Measurements from ENCODE around the gene POPDC2.
"Not testable (repeated sequence)": the region's sequence is repeated elsewhere in the genome, so short reads cannot be mapped to it uniquely, and the experiment has no call there.

The POPDC2 gene, protein sequence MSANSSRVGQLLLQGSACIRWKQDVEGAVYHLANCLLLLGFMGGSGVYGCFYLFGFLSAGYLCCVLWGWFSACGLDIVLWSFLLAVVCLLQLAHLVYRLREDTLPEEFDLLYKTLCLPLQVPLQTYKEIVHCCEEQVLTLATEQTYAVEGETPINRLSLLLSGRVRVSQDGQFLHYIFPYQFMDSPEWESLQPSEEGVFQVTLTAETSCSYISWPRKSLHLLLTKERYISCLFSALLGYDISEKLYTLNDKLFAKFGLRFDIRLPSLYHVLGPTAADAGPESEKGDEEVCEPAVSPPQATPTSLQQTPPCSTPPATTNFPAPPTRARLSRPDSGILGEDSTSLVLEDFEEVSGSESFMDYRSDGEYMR

DNA sequence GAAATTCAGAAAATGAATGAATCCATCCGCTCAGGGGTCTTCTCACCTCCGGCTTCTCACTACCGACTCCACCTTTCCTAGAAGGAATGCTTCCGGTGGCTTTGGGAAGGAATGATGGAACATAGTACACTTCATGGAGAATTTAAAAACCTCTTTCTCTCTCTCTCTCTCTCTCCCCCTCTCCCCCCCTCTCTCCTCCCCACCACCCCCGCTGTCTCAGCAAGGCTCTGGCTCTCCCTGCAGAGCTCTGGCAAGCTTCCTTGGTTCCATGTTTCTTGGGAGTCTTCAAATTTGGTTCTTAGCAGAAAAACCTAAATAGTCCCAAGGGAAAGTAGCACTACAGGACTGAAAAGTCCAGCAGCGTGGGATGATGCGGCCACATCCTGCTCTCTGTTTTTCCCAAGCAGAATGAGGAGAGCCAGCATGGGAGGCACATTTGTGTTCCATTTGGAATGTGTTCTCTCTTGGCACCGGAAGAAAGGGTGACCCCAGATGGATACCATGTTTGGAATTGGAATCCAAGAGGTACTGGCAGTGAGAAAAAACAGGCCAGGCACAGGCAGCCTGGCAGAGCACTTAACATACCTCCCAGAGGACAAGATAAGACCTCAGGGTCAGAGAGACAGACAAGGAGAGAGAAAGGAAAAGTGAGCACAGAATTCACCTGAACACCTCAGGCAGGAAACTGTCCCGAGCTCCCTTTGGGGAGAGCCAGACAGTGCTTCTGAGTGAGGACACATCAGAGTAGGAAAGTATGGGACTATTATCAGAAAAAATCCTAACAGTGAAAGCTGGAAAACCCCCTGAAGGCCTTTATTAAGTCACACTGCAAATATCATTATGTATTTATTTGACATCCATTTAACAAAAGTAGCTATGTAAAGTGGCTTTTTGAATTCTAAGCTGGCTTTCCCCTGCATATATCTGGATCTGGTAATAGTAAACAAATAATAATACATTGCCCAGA, at the start of gene POPDC2:
Gene POPDC2, minus strand, starts transcription at position 116 of the 967 bp plus-strand sequence. CDS start 166 bp downstream, outside the sequence.
- DNase-seq (ENCODE audit: low spot score): peak; percentile 14

DNA sequence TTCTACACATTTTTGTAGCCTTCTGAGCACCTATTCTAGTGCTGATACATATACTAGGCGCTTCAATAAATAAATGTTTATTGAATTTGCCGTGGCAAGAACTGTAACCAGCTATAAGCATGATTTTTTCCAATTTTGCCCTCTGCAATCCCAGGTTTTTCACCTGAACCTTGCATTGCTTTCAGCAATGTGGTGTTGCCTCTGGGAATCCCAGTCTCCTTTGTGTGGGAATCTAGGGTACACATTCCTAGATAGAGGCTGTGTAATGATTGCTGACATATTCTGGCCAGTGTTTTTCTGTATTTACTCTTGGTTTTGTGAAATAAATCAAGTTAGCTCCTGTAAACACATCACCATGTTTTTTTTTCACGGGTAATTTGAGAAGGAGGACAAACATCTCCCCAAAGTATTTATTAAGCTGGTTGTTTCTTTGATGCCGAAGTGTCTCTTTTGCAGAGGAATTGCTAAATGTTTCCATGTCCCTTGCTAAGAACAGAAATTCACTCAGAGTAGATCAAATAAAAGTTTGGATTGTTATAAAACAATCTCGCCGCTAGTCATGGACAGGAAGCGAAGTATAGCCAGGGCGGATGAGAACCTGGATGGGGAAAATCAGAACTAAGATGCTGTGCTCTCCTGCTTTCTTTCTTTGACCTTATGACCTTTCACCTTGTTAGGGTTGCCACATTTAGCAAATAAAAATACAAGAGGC, 43.6 kb upstream of the POPDC2 start:
- DNase-seq (ENCODE audit: low spot score): no peak

DNA sequence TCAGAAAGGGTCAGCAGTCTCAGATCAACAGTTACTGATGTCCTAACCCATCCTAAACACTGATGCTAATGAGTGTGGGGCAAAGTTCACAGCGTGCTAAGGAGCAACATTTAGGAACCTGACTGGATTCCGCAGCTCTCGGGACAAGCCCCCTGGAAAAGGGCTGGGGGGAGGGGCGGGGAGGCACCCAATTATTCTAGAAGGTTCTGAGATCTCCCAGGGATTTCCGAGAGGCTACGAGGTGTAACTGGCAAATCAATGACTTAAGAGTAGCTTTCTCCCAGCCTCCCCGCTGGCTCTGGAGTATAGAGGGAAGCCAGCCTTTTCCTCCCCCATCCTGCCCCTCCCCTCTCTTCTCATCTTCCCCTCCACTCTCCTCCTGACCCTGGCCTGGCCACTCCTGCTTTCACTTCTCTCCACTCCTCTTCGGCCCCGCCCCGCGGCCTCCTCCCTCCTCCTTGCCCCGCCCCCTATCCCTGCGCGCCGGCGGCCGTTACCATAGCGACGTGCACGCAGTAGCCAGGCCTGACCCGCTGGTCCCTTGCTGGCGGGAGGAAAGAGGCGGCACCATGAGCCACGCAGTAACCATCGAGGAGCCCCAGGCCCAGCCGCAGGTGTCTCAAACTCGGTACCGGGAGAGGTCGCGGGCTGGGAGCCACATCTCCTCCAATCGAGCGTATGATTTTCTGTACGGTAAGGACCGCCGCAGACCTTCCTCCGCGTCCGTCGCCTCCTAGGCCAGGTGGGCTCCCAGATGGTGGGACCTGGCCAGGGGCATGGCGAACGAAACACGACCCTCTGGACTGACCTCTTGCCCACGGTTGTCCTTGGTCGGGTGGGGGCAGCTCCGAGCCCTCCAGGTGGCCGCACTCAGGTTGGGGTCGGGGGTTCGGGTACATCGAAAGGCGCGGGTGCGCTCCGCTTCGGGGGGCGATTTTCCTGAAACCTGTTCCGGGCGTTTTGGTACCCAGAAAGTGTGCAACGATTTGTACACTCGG, 42.4 kb upstream of the POPDC2 start, which contains the start of gene CFAP91:
Gene CFAP91, plus strand, starts transcription at position 493 of the 998 bp plus-strand sequence. Its CDS starts 77 bp downstream, at position 570.
- peak; percentile 99 for DNase-seq (ENCODE audit: low spot score)

DNA sequence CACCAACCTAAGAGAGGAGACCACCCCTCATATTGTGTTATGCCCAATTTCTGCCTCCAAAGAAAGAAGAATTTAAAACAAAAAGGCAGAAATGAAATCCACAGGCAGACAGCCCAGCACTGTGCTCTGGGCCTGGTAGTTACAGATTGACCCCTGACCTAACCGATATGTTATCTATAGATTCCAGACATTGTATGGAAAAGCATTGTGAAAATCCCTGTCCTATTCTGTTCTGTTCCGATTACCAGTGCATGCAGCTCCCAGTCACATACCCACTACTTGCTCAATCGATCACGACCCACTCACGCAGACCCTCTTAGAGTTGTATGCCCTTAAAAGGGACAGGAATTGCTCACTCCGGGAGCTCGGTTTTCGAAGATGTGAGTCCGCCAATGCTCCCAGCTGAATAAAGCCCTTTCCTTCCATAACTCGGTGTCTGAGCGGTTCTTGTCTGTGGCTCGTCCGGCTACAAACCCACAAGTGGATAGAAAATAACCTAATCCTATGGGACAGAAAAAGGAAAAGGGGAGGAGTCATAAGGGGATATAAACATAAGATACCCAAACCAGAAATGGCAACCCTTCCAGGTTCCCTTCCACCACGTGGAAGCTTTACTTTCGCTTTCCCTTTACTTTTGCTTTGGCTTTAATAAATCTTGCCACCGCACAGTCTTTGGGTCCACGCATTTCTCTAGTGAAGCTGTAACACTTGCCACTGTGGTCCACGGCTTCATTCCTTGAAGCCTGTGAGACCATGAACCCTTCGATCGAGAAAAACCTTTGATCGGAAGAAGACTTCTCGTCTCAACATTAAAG, 40.7 kb upstream of the POPDC2 start:
- no peak for DNase-seq (ENCODE audit: low spot score)

DNA sequence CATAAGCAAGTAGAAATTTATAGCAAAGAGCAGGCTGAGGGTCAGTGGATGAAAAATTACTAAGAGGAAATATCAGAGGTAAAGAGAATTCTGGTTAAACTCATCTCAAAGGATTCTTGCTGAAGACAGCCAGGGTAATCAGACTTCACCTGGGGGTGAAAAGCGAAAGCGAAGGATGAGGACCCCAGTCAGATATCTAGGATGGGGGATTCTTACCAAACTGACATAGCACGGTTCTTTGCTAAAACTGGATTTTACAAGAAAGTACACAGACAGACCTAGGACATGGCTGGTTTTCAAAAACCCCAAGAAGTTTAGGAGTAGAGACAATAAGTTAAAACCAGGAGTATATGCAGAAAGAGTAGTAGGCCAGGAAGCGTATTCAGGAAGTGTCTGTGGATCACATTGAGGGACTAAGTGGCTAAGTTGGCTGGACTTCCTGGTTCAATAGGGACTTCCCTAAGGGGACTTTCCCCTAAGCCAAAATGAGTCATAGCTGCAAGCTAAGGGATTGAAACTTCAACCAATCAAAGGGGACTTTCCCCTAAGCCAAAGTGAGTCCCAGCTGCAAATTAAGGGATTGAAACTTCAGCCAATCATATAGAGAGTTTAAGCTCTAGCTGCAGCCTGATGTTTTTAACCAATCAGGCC, 40.0 kb upstream of the POPDC2 start:
- no peak for DNase-seq (ENCODE audit: low spot score)

DNA sequence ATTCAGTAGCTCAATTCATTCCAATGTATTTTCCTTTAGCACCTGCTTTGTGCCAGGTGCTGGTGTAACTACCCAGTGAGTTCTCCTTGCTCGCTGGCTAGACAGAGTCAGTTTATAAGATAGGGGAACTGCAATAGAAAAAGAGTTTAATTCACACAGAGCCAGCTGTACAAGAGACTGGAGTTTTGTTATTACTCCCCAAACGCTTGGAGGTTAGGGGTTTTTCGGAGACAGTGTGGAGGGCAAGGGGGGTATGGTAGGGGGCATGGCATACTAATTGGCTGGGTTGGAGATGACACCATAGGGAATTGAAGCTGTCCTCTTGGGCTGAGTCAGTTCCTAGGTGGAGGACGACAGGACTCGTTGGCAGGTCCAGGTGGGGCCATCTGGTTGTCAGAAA, 37.0 kb upstream of the POPDC2 start:
- DNase-seq (ENCODE audit: low spot score): no peak

DNA sequence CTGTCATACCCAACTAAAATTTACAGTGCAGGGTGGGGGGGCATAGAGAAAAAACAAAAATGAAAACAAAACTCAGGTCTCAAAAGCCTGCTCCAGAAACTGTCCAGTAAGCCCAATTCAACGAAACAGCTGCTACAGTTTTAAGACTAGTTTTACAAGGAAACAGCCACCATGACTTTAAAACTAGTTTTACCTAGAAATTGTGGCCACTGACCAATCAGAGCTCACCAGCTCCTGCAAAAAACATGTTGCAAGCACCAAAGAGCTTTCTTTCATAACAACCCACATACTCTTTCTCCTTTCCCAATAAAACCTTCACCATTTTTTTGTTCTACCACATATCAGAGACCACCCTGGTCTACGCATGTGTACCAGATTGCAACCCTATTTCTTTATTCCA, 35.1 kb upstream of the POPDC2 start:
- DNase-seq (ENCODE audit: low spot score): peak; percentile 15

DNA sequence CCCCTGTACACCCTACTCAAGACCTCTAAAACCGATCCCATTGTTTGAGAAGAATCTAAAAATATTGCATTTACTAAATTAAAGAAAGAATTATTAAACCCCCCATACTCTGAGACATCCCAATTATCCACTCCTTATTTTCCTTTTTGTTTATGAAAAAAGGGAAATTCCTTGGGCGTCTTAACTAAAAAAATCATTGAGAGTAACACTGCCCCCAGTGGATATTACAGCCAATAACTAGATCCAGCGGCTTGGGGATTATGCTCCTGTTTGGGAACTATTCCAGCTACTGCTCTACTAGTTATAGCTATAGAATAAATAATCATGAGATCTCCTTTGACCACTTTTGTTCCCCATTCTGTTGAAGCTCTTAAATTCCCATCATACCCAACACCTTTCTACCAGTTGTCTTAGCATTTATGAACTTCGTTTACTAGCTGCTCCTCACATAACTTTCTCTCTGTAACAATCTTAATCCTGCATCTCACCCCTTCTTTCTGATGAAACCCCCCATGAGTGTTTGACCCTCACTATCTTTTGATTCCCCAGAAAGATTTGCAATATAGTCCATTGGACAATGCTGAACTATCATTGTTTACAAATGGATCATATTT, 29.8 kb upstream of the POPDC2 start:
- DNase-seq (ENCODE audit: low spot score): peak; percentile 52

DNA sequence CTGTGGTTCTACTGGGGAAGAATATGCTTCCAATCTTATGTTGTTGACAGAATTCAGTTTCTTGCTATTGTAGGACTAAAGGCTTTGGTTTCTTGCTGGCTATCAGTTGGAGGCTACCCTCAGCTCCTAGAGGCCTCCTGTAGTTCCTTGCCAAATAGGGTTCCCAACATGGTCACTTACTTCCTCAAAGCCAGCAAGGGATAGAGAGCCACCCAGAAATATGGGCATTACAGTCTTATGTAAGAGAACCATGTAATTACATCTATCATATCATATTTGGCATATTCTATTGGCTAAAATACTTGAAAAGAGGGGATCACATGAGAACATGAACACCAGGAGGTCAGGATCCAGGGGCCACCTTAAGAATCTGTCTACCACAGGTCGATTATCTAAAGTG, 23.0 kb upstream of the POPDC2 start:
- DNase-seq (ENCODE audit: low spot score): no peak

DNA sequence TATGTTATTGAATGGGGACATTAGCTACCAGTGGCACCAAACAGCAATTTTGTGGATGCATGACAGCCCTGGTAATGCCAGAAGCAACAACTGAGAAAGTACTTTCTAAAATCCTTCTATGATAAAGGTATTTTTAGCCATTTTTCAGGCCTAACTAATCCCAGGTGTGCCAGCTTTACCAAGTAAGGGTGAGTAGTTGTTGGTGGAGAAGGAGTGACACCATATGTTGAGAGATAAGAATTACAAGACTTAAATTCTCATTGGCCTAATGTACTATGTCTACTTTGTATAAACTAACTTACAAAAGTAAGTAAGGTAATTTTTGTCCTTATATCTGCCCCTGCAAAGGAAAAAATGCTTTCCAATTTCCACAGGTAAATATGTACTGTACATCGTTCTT, 20.9 kb upstream of the POPDC2 start:
- DNase-seq (ENCODE audit: low spot score): peak; percentile 57

DNA sequence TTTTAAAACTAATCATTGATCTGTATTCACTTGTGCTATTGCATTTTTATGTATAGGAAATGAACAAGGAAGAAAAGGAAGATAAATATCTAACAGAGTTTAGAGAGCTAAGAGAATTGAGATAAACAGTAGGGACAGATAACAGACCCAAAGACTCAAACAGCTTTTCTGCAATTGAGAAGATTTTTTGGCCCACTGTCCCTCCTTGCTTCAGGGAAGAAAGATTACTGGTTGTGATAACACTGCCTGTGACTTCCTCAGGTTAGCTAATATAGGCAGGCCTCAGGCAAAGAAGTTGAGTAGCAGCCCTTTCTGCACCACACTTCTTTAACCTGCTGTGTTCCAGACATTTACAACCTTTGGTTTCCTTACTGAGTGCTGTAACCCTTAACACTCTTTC, 19.5 kb upstream of the POPDC2 start:
- no peak for DNase-seq (ENCODE audit: low spot score)

DNA sequence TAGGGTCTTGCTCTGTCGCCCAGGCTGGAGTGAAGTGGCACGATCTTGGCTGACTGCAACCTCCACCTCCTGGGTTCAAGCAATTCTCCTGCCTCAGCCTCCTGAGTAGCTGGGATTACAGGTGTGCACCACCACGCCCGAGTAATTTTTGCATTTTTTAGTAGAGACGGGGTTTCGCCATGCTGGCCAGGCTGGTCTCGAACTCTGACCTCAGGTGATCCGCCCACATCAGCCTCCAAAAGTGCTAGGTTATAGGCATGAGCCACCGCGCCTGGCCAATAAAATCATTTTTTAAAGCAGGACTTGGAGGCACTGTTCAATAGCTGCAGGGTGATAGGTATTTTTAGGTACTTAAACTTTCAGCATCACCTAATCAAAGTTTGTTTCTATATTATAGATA, 17.8 kb upstream of the POPDC2 start:
- DNase-seq (ENCODE audit: low spot score): not testable (repeated sequence)

DNA sequence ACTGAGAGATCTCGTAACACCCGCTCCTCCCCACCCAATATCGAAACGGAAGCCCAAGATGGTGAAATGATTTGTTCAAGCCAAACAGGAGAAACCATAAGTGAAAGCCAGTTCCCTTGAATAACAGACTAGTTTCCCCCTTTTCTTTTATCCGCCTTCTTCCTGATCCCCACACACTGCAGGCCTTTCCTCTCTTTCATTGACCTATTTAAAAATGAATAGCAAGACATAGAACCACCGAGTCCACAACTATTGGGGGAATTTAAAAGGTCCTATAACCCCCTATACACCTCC, 17.2 kb upstream of the POPDC2 start:
- DNase-seq (ENCODE audit: low spot score): no peak

DNA sequence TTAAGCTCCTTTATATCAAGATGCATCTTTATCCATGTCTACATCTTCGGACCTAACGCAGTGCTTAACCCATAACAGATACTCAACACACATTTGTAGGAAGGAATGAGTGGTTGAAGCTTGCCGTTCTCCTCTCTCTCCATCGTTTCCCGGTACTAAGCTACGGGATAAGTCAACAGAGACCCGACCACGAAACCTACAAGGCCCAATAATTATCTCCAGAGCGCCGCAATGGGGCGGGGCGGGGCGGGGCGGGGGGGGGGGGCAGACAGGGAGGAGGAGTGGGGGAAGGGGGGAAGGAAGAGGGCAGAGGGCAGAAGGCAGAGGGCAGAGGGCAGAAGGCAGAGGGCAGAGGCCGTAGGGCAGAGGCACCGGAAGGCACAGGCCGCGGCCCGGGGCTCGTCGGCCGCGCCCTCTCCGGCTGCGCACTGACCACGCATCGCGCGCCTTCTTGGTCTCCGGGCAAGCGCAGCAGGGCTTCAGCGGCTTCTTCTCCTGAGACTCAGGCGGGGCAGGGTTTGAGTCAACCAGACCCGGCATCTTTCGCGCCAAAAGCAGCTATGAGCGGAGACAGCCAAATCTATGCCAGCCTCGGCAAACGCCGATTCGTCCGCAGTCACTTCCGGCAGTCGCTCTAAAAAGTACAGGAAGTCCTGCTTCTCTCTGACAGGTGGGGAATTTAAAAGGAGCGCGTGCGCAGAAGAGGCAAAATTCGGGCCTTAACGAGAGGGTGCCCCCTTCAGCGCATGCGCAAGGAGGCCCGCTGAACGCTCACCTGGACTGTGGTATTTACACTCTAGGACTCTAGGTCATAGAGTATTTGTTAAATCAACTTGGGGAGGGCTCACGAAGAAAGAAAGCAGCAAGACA, 16.6 kb upstream of the POPDC2 start, which contains the start of gene COX17:
Gene COX17, minus strand, starts transcription at position 636 of the 870 bp plus-strand sequence. Its CDS starts 96 bp downstream, at position 540.
- DNase-seq (ENCODE audit: low spot score): peak; percentile 97

DNA sequence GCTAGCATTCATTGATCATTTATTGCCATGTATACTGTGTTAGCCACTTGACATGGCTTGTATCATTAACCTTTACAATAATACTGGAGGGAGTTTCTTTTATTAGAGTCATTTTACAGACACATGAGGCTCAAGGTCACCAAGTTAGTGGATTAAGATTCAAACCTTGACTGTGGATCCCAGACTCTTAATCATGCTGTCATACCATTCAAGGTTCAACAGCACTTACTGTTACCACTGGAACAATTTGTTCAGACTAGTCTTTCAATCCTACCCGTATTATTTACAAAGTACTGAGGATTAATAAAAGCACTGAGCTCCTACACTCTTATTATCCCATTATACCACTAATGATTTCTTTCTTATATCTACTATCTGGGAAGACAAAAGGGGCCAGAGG, 15.6 kb upstream of the POPDC2 start:
- DNase-seq (ENCODE audit: low spot score): no peak

DNA sequence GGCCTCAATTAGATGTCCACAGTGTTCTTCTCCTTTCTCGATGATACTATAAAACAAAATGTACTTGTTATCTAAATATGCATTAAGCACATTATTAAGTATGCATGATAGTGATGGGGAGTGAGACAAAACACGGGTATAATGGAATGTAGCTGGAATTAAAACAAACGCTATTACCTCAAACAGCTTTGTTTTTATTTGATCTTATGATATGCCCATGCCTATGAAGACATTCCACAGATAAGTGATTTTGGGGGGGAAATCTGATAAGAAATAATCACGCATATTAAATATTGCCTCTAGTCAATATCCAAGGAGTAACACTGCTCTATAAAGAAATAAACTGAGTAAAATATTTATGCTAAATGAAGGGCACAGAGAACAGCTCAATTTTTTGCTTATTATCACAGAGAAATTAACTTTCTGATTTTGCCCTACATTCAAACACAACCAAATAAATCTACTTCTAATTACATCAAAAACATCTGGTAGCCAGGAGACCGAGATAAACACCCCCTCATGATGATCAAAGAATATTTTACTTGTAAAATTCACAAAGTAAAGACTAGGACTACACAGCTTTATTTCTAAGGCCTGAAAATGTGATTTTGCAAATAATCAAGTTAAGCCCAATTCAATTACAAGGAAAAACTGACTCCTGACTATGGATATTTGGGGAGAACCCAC, 14.9 kb upstream of the POPDC2 start:
- DNase-seq (ENCODE audit: low spot score): no peak

DNA sequence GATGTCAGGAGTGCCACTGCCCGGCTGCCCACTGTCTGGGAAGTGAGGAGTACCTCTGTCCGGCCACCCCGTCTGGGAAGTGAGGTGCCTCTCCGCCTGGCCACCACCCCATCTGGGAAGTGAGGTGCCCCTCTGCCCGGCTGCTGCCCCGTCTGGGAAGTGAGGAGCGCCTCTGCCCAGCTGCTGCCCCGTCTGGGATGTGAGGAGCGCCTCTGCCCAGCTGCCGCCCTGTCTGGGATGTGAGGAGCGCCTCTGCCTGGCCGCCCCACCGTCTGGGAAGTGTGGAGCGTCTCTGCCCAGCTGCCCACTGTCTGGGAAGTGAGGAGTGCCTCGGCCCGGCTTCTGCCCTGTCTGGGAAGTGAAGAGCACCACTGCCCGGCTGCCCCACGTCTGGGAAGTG, 13.5 kb upstream of the POPDC2 start:
- no peak for DNase-seq (ENCODE audit: low spot score)

DNA sequence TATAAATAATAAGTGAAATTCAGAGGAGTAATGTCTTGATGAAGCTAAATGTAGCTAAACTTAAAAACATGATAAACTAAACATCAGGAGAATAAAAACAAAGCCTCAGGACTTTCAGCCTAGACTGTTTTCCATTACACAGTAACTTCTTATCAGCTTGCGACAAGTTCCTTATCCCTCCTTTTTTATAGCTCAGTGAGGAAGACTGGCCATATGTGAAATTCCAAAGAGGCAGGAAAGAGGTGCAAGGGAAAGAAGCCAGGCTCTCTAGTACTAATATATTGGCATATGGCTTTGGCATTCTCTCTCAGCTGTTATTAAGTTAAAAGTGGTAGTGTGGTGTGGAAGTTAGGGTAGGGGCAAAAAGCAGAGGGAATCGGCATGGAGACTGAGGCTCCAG, 12.4 kb upstream of the POPDC2 start:
- no peak for DNase-seq (ENCODE audit: low spot score)

Measured in AG20443 (cell line).